Measurements from ENCODE around the gene DDX23. TPM values are rescaled to one million over a fixed set of nuclear protein-coding genes. Genes with fewer than 3 reads are reported as not detected.
"Not testable (repeated sequence)": the region's sequence is repeated elsewhere in the genome, so short reads cannot be mapped to it uniquely, and the experiment has no call there.

DDX23 gene
- total RNA-seq, 4 donors from 2014 or later: 44.9 to 85.0 (median 62.0) TPM

- TF ChIP-seq CTCF (IDR thresholded peaks at IDR 0.05): no peak
- ATAC-seq (ENCODE audit: low FRiP score): no peak
- no peak for DNase-seq (ENCODE audit: low spot score)
Measured at GRCh38 chr12:48863291-48863690, 11.3 kb upstream of the DDX23 start.

- no peak for DNase-seq (ENCODE audit: low spot score)
- TF ChIP-seq CTCF (IDR thresholded peaks at IDR 0.05): no peak
Measured at GRCh38 chr12:48862760-48863159, 10.8 kb upstream of the DDX23 start.

DNA sequence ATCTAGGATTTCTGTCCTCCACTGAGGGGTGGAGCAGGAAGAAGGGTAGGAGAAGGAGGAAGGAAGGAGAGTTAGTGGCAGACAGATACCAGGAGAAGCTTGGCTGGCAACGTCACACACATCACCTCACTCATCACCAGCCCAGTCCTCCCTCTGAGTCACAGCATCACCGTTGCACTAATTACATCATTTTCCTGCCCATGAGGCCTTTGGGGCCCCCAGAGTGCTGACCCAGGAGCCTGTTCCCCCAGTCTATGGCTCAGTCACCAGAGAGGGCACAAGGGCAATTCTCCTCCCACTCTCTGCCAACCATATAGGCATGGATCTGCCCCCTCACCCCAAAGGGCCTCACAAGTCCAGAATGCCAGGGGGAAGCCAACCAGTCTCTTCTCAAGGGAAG is 9.1 kb upstream of the DDX23 start:
- DNase-seq (ENCODE audit: low spot score): no peak
- ATAC-seq (ENCODE audit: low FRiP score): no peak
- no peak for TF ChIP-seq CTCF (IDR thresholded peaks at IDR 0.05)

More at GRCh38 chr12:48862760-48863159, 10.8 kb upstream of the DDX23 start:
- no peak for ATAC-seq (ENCODE audit: low FRiP score)

GRCh38 chr12:48860236-48860635 is 8.3 kb upstream of the DDX23 start:
- DNase-seq (ENCODE audit: low spot score); ATAC-seq (ENCODE audit: low FRiP score): not testable (repeated sequence)

DNA sequence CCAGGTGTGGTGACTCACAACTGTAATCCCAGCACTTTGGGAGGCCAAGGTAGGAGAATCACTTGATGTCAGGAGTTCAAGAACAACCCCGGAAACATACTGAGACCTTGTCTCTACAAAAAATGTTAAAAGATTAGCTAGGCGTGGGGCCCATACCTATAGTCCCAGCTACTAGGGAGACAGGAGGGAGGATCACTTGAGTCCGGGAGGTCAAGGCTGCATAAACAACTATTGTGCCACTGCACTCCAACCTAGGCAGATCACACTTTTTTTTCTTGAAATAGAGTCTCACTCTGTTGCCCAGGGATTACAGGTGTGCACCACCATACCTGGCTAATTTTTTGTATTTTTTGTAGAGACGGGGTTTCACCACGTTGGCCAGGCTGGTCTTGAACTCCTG is 7.6 kb upstream of the DDX23 start:
- no peak for TF ChIP-seq CTCF (IDR thresholded peaks at IDR 0.05)
- no peak for DNase-seq (ENCODE audit: low spot score)
- ATAC-seq (ENCODE audit: low FRiP score): no peak

DNA sequence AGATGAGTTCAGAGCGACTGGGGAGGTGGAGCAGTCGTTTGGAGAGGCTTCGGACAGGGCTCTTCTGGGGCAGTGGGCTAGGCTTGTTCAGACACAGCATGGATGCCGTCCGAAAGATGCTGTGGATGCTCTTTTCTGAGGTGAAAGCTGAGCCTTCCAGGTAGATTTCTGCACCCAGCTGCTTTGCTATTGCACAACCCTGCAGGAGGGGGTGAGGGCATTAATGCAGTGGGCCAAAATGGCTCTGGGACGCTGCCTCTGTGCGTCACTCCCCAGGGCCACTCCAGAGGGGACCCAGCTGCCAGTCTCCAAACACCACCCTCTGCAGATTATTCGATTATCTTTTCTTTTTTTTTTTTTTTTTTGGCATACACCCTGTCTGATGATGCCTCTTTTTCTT is 6.1 kb upstream of the DDX23 start:
- no peak for ATAC-seq (ENCODE audit: low FRiP score)
- TF ChIP-seq CTCF (IDR thresholded peaks at IDR 0.05): no peak
- no peak for DNase-seq (ENCODE audit: low spot score)

DNA sequence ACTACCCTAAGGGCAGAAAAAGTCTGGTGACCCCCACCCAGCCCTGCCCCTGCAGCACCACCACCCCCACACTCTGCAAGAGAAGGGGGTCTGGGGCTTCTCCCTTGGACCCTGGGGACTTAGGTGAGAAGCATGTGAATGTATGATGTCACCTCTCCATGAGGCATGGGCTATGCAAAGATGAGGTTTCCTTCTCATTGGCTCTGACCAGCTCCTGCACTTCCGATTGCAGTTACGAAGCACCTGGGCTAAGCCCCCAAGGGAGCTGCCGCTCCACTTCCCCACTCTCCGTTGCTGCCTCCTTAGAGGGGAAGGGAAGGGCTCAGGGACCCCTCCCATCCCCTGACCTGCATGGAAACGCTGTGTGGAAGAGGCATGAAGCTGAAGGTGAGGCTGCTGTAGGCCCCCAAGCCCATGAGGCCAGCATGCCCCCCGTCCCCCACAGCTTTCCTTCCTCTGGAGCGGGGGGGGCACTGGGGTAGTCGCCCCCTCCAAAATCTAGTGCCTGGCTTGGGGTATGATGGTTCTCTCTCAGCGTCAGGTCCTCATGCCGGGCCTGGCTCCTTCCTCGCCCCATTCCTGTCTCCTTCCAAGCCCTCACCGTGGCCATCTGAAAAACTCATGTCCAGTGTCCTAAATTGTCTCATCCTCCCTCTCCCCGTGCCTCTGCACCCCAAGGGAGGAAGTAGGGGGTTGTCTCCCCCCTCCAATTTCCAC is 5.5 kb upstream of the DDX23 start:
- DNase-seq (ENCODE audit: low spot score) (no peak), ATAC-seq (ENCODE audit: low FRiP score) (no peak)
- no peak for TF ChIP-seq CTCF (IDR thresholded peaks at IDR 0.05)

Data from omental fat pad (tissue), 4 donors.